HCT116 (cell line): ENCODE measurements around the gene ERG. TPM values are rescaled to one million over a fixed set of nuclear protein-coding genes. Genes with fewer than 3 reads are reported as not detected.

Source experiments
- ATAC-seq: fragments of 200-7000 bp; cut with Tn5 transposase; 2 replicates; pipeline ENCODE4 v1.9.1; 2020; ENCODE audit warnings: mild to moderate bottlenecking, moderate library complexity
- BruUV-seq: library from RNA; stranded (reverse); fragments of 400-500 nt; replicated peaks from 2 replicates; lab custom pipeline; 2021; lab: Mats Ljungman, UMichigan
- CTCF ChIA-PET: fragments of 300-600 bp; sonication (Branson Sonifier 250); formaldehyde crosslinking; loops from one replicate; lab custom pipeline; 2021; ENCODE audit warnings: antibody characterized with exemption; lab: Charles Lee
- POLR2A ChIA-PET: fragments of 300-600, 350-600 bp; sonication (Branson Sonifier 250); formaldehyde crosslinking; loops from one replicate; lab custom pipeline; 2021; ENCODE audit warnings: antibody characterized with exemption; lab: Charles Lee
- RAD21 ChIA-PET, 2 experiments: fragments of 300-600 bp; sonication (Branson Sonifier 250); formaldehyde crosslinking; loops; one replicate each; lab custom pipeline; 2023; ENCODE audit warnings: low total read pairs in 2 of 2; ENCODE audit not compliant: uncharacterized antibody in 2 of 2, unreplicated experiment in 2 of 2, low non-redundant PET in 1 of 2; lab: Charles Lee
- DNase-seq: peaks from one replicate; pipeline ENCODE4 v3.0.0-alpha.2; 2010; ENCODE audit warnings: low read depth, low spot score
- H2AFZ ChIP-seq: fragments of 200-600 bp; shearing (Covaris generic), sonication (generic); 2 replicates; pipeline ENCODE4 v1.6.1; 2017; ENCODE audit warnings: low read depth, mixed run types, mixed read lengths, antibody characterized with exemption, low read length; ENCODE audit not compliant: poor library complexity, severe bottlenecking
- H3K27ac ChIP-seq: 2 replicates; pipeline ENCODE4 v1.5.1; 2012; ENCODE audit warnings: low read depth, low read length
- H3K27me3 ChIP-seq: fragments of 200-600 bp; sonication (generic); 2 replicates; pipeline ENCODE4 v1.6.1; 2016; ENCODE audit warnings: mixed run types, low read length, mixed read lengths; ENCODE audit not compliant: insufficient read depth
- H3K36me3 ChIP-seq, 2 experiments: fragments of 200-500 bp in 1 of 2; fragments of 200-600 bp in 1 of 2; sonication (Bioruptor generic) in 1 of 2; sonication (generic) in 1 of 2; 2 replicates each; pipeline versions ENCODE4 v1.5.1 to v1.6.1; 2014 to 2016; ENCODE audit warnings: low read length in 2 of 2, inconsistent platforms in 1 of 2, mixed read lengths in 1 of 2, mixed run types in 1 of 2; ENCODE audit not compliant: insufficient read depth in 2 of 2, control insufficient read depth in 1 of 2
- H3K4me1 ChIP-seq, 2 experiments: fragments of 200-600 bp in 1 of 2; sonication (generic) in 1 of 2; 2 replicates each; pipeline versions ENCODE4 v1.5.1 to v1.6.1; 2012 to 2017; ENCODE audit warnings: low read length in 2 of 2, inconsistent platforms in 1 of 2, mild to moderate bottlenecking in 1 of 2, mixed read lengths in 1 of 2, mixed run types in 1 of 2, moderate library complexity in 1 of 2; ENCODE audit not compliant: insufficient read depth in 2 of 2, control insufficient read depth in 1 of 2
- H3K4me2 ChIP-seq: fragments of 200-600 bp; sonication (generic); 2 replicates; pipeline ENCODE4 v1.6.1; 2017; ENCODE audit warnings: mixed run types, low read length, mixed read lengths
- H3K4me3 ChIP-seq, 2 experiments: fragments of 200-600 bp in 1 of 2; sonication (generic) in 1 of 2; replicated peaks in 1 of 2; 2 replicates each; pipeline ENCODE4 v1.5.1; 2011 to 2016; ENCODE audit warnings: low read length in 2 of 2, control low read depth in 1 of 2, low read depth in 1 of 2, mild to moderate bottlenecking in 1 of 2, mixed read lengths in 1 of 2, mixed run types in 1 of 2
- H3K79me2 ChIP-seq: fragments of 200-600 bp; sonication (generic); 2 replicates; pipeline ENCODE4 v1.6.1; 2017; ENCODE audit warnings: mild to moderate bottlenecking, mixed run types, low read length, moderate library complexity, mixed read lengths; ENCODE audit not compliant: insufficient read depth
- H3K9ac ChIP-seq: fragments of 200-600 bp; sonication (generic); 2 replicates; pipeline ENCODE4 v1.6.1; 2016; ENCODE audit warnings: low read length, mixed read lengths
- H3K9me2 ChIP-seq: fragments of 200-600 bp; sonication (generic), shearing (Covaris generic); 2 replicates; pipeline ENCODE4 v1.6.1; 2017; ENCODE audit warnings: mixed run types, mild to moderate bottlenecking, moderate library complexity; ENCODE audit not compliant: insufficient read depth
- H3K9me3 ChIP-seq, 2 experiments: fragments of 200-500 bp in 1 of 2; fragments of 200-600 bp in 1 of 2; sonication (Bioruptor generic) in 1 of 2; sonication (generic) in 1 of 2; 2 replicates each; pipeline ENCODE4 v1.6.1; 2014 to 2017; ENCODE audit warnings: low read length in 2 of 2, mixed read lengths in 2 of 2, inconsistent platforms in 1 of 2, low read depth in 1 of 2, mild to moderate bottlenecking in 1 of 2, mixed run types in 1 of 2, moderate library complexity in 1 of 2; ENCODE audit not compliant: control insufficient read depth in 1 of 2, insufficient read depth in 1 of 2
- H4K20me1 ChIP-seq: fragments of 200-600 bp; sonication (generic), shearing (Covaris generic); 2 replicates; pipeline ENCODE4 v1.6.1; 2017; ENCODE audit warnings: mixed run types, mild to moderate bottlenecking, moderate library complexity; ENCODE audit not compliant: insufficient read depth
- CEBPB ChIP-seq: IDR thresholded peaks from 2 replicates; pipeline ENCODE4 v1.6.1; 2012; ENCODE audit warnings: low read depth
- CTCF ChIP-seq, 3 experiments: fragments of 200-600 bp in 1 of 3; sonication (generic) in 1 of 3; IDR thresholded peaks in 2 of 3; conservative IDR thresholded peaks in 1 of 3; 2 replicates each; pipeline ENCODE4 v1.5.1; 2012 to 2017; ENCODE audit warnings: low read depth in 2 of 3, low read length in 2 of 3, antibody characterized with exemption in 1 of 3, borderline replicate concordance in 1 of 3, control low read depth in 1 of 3, mild to moderate bottlenecking in 1 of 3, mixed read lengths in 1 of 3, mixed run types in 1 of 3, moderate library complexity in 1 of 3; ENCODE audit not compliant: insufficient read depth in 1 of 3
- ELF1 ChIP-seq: IDR thresholded peaks from 2 replicates; pipeline ENCODE4 v1.6.1; 2012; ENCODE audit warnings: low read depth, borderline replicate concordance
- EZH2phosphoT487 ChIP-seq: fragments of 200-600 bp; IDR thresholded peaks from 2 replicates; pipeline ENCODE4 v1.6.1; 2018; ENCODE audit warnings: antibody characterized with exemption, borderline replicate concordance
- FOSL1 ChIP-seq: IDR thresholded peaks from 2 replicates; pipeline ENCODE4 v1.6.1; 2012; ENCODE audit warnings: low read depth
- JUND ChIP-seq: IDR thresholded peaks from 2 replicates; pipeline ENCODE4 v1.6.1; 2012
- POLR2AphosphoS5 ChIP-seq: IDR thresholded peaks from 2 replicates; pipeline ENCODE4 v1.6.1; 2011; ENCODE audit warnings: mild to moderate bottlenecking, low read depth, low read length, moderate library complexity
- RAD21 ChIP-seq: IDR thresholded peaks from 2 replicates; pipeline ENCODE4 v1.6.1; 2012; ENCODE audit warnings: low read depth, mild to moderate bottlenecking
- REST ChIP-seq: IDR thresholded peaks from 2 replicates; pipeline ENCODE4 v1.6.1; 2012; ENCODE audit warnings: low read depth
- ZFX ChIP-seq: fragments of 450-650 bp; IDR thresholded peaks from 2 replicates; pipeline ENCODE4 v1.6.1; 2017
- intact Hi-C: fragments of 100-400 bp; cut with micrococcal nuclease; formaldehyde crosslinking; loops from 2 replicates; pipeline ENCODE4 v1.10.0; 2022
- total RNA-seq: library from RNA; stranded (reverse); gene quantifications from one replicate; pipeline ENCODE4 v1.2.1, GENCODE V29; 2021; ENCODE audit not compliant: unreplicated experiment

The ERG gene
- total RNA-seq, 1 experiment from 2014 or later, result 0.17 TPM

GRCh38 chr21:38355992-38356781, 142.1 kb downstream of the ERG start:
- H3K36me3 ChIP-seq, result no peaks in the 10 kb centered on the region
- TF ChIP-seq CTCF (IDR thresholded peaks at IDR 0.05 in 2 of 3, conservative IDR thresholded peaks at IDR 0.05 in 1 of 3; ENCODE audit: borderline replicate concordance in 1 of 3, insufficient read depth in 1 of 3, low read depth in 2 of 3, low read length in 2 of 3) (peak; percentile 55 to 94 (median 89)), RAD21 (peak; percentile 80), JUND (no peak), CEBPB (no peak), ZFX (no peak)
- TF ChIP-seq, all 23 proteins: peak for 2
- Histone ChIP-seq H3K4me3 (no peak overlapping the region), H3K4me1 (no peaks in the 10 kb centered on the region; a peak in 1 of 4 replicates), H3K27me3 (no peaks in the 10 kb centered on the region), H3K79me2 (no peaks in the 10 kb centered on the region), H3K9me3 (no peaks in the 10 kb centered on the region), H3K27ac (no peak overlapping the region), H3K9me2 (no peaks in the 10 kb centered on the region), H3K4me2 (no peak overlapping the region), H2AFZ (no peak overlapping the region), H4K20me1 (no peaks in the 10 kb centered on the region), H3K9ac (no peak overlapping the region)
- ChIA-PET POLR2A (no interaction called here), CTCF (interaction anchor here (2.1 kb wide), 1 partner anchor 681 kb away, joined by 5 read pairs; no protein-coding TSS in a partner anchor), RAD21 (no interaction called here)
- DNase-seq (peak; percentile 23), ATAC-seq (peak; percentile 93)
- no TSS peak for BruUV-seq
- intact Hi-C loops, result loop anchor here (1.0 to 5.0 kb wide), 3 partner anchors 137 to 656 kb away; no protein-coding TSS in a partner anchor

- intact Hi-C loops, result loop anchor here (5.0 kb wide), 1 partner anchor 643 kb away; no protein-coding TSS in a partner anchor
- no TSS peak for BruUV-seq
- CTCF ChIA-PET, result interaction anchor here (0.8 to 2.1 kb wide), 5 partner anchors 136 to 681 kb away, joined by 3 to 5 read pairs (median 3); no protein-coding TSS in a partner anchor
- TF ChIP-seq ELF1 (no peak), RAD21 (no peak), EZH2phosphoT487 (no peak), POLR2AphosphoS5 (no peak), REST (no peak), JUND (no peak), CTCF (IDR thresholded peaks at IDR 0.05 in 2 of 3, conservative IDR thresholded peaks at IDR 0.05 in 1 of 3; ENCODE audit: borderline replicate concordance in 1 of 3, insufficient read depth in 1 of 3, low read depth in 2 of 3, low read length in 2 of 3) (no peak), FOSL1 (no peak)
These were observed 142.9 kb downstream of the ERG start for GRCh38 chr21:38355353-38355752.

More at GRCh38 chr21:38355353-38355752, 142.9 kb downstream of the ERG start:
- Histone ChIP-seq H3K4me3 (no peak overlapping the region), H3K79me2 (no peaks in the 10 kb centered on the region), H3K4me1 (no peaks in the 10 kb centered on the region; a peak in 1 of 4 replicates), H3K36me3 (no peaks in the 10 kb centered on the region), H4K20me1 (no peaks in the 10 kb centered on the region), H3K9ac (no peak overlapping the region), H2AFZ (no peak overlapping the region), H3K27ac (no peak overlapping the region), H3K4me2 (no peak overlapping the region), H3K9me3 (no peaks in the 10 kb centered on the region), H3K27me3 (no peaks in the 10 kb centered on the region), H3K9me2 (no peaks in the 10 kb centered on the region)
- ChIA-PET POLR2A (no interaction called here), RAD21 (no interaction called here)
- ATAC-seq (no peak), DNase-seq (no peak)
